Kidney capillary endothelial cell (primary cell): ENCODE results near the gene MPZL2.
"Not testable (repeated sequence)": the region's sequence is repeated elsewhere in the genome, so short reads cannot be mapped to it uniquely, and the experiment has no call there.

Experiments used
- DNase-seq: peaks from one replicate; pipeline ENCODE4 v3.0.0-alpha.2; 2018; ENCODE audit warnings: low spot score

MPZL2 gene

GRCh38 chr11:118263695-118264568 lies at the start of gene MPZL2:
TSS of gene MPZL2 (minus strand) at chr11:118264297. CDS start at chr11:118264153, 144 bp downstream.
- no peak for DNase-seq

- no peak for DNase-seq
These were observed 49.1 kb upstream of the MPZL2 start for GRCh38 chr11:118313242-118313641.

DNA sequence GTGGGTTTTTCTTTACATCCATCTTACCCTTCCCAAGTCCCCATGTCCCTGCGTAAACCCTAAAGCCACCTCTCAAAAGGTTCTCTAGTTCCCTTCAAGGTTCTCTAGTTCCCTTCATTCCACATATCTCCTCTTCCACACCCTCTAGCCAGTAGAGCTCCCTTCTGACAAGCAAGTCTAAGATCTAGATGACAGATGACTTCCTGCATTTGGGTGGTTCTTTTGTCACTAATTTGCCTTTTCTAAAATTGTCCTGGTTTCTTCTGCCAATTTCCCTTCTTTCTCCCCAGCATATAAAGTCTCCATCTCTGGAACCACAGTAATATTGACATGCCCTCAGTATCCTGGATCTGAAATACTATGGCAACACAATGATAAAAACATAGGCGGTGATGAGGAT lies 48.2 kb upstream of the MPZL2 start:
- no peak for DNase-seq

DNA sequence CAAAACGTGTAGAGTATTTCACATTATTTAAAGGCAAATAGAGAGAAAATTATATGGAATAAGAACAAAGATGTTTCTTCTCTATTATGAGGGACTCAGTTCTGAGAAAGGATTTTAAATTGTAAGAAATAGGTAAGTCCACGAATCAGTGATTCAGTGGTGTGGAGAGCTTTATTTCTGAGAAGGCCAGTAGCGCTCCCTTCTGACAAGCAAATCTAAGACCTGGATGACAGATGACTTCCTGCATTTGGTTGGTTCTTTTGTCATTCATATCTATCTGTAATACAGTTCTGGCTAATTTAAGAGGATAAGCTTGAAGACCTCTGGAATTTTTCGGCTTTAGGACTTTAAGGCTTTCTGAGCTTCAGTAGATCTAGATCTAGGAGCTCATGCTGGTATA lies 47.4 kb upstream of the MPZL2 start:
- no peak for DNase-seq

- no peak for DNase-seq
These were observed 46.8 kb upstream of the MPZL2 start for GRCh38 chr11:118310781-118311485.

GRCh38 chr11:118310271-118310670 lies 46.2 kb upstream of the MPZL2 start:
- no peak for DNase-seq

DNA sequence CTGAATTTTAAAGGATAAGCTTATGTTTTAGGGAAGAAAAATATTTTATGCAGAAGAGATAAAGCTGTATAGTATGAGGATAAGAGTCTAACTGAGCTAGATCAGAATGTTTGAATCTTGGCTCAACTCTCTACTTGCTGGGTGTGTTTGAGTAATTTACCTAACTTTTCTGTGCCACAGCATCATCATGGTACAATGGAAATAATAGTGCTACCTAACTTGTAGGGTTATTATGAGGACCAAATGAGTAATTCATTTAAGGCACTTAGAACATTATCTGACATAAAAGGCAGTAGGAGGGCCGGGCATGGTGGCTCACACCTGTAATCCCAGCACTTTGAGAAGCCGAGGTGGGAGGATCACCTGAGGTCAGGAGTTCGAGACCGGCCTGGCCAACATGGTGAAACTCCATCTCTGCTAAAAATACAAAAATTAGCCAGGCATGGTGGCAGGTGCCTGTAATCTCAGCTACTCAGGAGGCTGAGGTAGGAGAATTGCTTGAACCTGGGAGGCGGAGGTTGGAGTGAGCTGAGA lies 45.0 kb upstream of the MPZL2 start:
- not testable (repeated sequence) for DNase-seq

DNA sequence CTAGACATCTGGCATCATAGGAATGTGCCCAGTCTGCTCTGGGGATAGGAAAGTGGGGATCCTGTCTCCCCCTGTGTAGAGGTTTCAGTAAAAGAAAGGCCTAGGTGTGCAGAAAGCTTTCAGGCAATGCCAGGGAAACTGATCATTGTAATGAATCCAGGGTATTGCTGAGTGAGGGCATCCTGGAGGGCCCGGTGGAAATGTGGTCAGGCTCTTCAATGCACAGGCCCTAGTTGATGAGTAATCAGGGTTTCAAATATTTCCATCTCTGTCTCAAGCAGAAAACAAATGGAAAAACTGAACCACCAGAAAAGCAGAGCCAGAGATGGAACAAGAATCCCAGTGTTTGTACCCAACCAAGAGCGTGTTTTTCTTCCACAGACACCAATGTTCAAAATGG lies 42.5 kb upstream of the MPZL2 start:
- DNase-seq = no peak

DNA sequence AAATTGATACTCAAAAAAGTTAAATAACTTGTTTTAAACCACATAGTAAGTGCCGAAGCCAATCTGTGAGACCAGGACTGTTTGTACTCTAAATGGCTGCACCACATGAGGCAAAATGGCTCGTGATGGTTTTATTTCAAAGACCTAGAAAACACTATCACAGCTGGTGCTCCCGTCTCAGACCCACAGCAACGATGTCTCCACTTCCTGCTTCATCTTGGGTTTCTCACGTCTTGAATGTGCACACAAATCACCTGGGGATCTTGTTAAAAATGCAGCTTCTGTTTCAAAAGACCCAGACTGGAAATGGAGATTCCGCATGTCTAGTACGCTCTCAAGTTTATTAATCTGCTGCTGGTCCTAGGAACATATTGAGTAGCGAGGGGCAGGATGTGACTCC lies 41.6 kb upstream of the MPZL2 start:
- DNase-seq = no peak

DNA sequence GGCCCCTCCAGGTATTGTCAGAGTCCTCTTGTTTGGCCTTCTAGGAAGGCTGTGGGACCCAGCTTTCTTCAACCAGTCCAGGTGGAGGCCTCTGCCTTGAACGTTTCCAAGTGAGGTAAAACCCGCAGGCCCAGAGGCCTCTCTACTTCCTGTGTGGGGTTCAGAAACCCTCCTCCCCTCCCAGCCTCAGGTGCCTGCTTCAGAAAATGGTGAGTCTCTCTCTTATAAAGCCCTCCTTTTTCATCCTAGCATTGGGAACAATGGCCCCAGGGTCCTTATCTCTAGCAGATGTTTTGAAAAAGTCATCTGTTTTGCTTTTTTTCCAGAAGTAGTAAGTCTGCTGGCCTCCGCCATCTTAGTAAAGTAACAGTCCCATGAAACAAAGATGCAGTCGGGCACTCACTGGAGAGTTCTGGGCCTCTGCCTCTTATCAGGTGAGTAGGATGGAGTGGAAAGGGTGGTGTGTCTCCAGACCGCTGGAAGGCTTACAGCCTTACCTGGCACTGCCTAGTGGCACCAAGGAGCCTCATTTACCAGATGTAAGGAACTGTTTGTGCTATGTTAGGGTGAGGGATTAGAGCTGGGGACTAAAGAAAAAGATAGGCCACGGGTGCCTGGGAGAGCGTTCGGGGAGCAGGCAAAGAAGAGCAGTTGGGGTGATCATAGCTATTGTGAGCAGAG lies 40.6 kb upstream of the MPZL2 start, which contains the start of gene CD3E:
CD3E (plus strand) TSS at position 163 of the 681 bp plus-strand sequence; CDS start at position 386, 223 bp downstream.
- no peak for DNase-seq

- no peak for DNase-seq
These were observed 40.1 kb upstream of the MPZL2 start for GRCh38 chr11:118304227-118304567.

- no peak for DNase-seq
These were observed 37.6 kb upstream of the MPZL2 start for GRCh38 chr11:118301600-118302195.

GRCh38 chr11:118295815-118296454 lies 31.8 kb upstream of the MPZL2 start:
- peak; percentile 54 for DNase-seq

DNA sequence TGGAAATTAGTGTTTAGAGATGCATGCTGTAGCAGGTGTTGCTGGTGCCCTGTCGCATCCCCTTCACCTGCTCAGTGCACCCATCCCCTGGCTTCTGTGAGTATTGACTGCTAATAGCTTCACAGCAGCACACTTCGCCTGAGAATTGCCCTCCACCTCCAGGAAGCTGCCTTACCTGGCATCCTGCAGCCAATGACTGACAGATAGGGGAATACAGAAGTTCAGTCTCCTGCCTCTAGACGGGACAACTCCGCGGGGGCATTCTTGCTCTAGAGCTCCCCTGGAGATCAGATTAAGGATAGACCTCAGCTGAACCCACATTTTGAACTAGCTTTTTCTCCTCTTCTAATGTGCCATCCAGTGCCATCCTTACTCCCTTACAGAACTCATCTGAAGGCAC lies 31.1 kb upstream of the MPZL2 start:
- DNase-seq = no peak

DNA sequence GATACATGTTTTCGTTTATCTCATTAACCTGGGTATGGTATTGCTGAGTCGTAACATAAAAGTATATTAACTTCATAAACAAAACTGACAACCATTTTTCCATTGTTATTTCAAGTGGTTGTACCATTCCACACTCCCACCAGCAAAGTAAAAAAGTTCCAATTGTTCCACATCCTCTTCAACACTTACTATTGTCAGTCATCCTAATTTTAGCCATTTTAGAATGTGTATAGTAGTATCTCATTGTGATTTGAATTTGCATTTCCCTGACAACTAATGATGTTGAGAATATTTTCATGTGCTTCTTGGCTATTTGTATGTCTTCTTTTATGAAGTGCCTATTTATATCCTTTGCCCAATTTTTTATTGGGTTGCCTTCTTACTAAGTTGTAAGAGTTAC lies 30.0 kb upstream of the MPZL2 start:
- no peak for DNase-seq

DNA sequence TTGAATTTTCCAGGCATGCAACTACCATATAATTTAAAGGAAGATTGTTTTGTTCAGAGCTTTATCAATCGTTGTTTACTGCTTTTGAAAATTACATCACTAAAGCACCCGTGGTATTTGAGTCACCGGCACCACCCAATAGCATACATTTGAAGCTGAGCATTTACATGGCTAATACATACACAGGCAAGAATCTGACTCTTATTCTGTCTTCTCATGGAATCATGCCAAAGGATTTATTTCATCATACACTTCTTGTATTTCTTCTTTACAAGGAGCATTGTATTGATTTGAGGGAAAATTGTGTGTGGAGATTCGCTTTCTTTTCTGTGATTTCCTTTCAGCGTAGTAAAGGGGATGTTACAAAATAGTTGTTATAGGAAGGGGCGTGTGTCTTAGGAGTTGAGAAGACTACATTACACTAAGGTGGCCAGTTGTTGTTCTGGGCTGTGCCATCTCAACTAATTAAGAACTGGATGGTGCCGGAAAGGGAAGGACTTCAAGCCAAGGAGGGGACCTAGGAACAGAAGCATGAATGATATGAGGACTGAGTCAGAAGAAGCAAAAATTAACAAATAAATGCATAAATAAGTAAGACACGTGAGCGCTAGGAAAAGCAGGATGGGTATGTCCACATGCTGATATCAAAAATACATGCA lies 27.5 kb upstream of the MPZL2 start:
- DNase-seq = no peak

- peak; percentile 46 for DNase-seq
These were observed 26.8 kb upstream of the MPZL2 start for GRCh38 chr11:118290923-118291322.

DNA sequence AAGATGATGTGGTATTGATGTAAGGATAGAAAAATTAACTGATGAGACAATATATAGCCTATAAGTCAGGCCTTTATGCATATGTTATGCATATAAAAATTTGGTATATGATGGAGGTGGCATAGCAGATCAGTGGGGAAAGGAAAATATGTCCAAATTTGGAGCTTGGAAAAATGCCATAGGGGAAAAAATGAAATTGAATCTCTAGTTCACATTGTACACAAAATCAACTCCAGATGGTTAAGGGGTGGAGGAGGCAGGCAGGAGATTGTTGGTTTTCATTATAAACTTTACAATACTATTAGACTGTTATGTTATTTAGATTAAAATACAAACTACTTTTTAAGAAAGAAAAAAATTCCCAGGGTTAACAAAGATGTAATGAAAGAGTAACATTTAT lies 25.3 kb upstream of the MPZL2 start:
- DNase-seq = no peak

GRCh38 chr11:118287006-118287405 lies 22.9 kb upstream of the MPZL2 start:
- DNase-seq = no peak

DNA sequence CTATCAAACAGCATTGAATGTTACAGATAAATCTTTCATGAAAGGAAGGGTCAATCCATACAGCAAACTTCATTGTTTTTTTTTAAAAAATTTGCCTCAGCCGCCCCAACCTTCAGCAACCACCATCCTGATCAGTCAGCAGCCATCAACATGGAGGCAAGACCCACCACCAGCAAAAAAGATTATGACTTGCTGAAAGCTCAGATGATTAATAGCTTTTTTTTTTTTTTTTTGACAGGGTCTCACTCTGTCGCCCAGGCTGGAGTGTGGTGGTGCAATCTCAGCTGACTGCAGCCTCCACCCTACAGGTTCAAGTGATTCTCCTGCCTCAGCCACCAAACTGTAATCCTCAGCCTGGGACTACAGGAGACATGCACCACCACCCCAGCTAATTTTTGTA lies 22.4 kb upstream of the MPZL2 start:
- no peak for DNase-seq

- no peak for DNase-seq
These were observed 19.8 kb upstream of the MPZL2 start for GRCh38 chr11:118283756-118284350.
